Mesothelial cell of epicardium (in vitro differentiated cells): ENCODE measurements around the gene HNRNPU. TPM values are rescaled to one million over a fixed set of nuclear protein-coding genes. Genes with fewer than 3 reads are reported as not detected.
A peak's percentile ranks its signal among the peaks of the same experiment; 100 is the strongest.

Experiments
- DNase-seq, 2 experiments: peaks; one replicate each; pipeline ENCODE4 v3.0.0; 2021; ENCODE audit warnings: low spot score in 2 of 2; ENCODE audit not compliant: unreplicated experiment in 2 of 2
- H3K27ac Mint-ChIP-seq: 2 replicates; pipeline ENCODE4 v1.8.0; 2021; ENCODE audit warnings: mixed read lengths
- H3K27me3 Mint-ChIP-seq: 2 replicates; pipeline ENCODE4 v1.8.0; 2021; ENCODE audit warnings: low read depth, mixed read lengths
- H3K36me3 Mint-ChIP-seq: 2 replicates; pipeline ENCODE4 v1.8.0; 2021; ENCODE audit warnings: mixed read lengths
- H3K4me1 Mint-ChIP-seq: 2 replicates; pipeline ENCODE4 v1.8.0; 2021; ENCODE audit warnings: mixed read lengths
- H3K4me3 Mint-ChIP-seq: 2 replicates; pipeline ENCODE4 v1.8.0; 2021; ENCODE audit warnings: mild to moderate bottlenecking, moderate library complexity, mixed read lengths
- H3K9me3 Mint-ChIP-seq: 2 replicates; pipeline ENCODE4 v1.8.0; 2021; ENCODE audit warnings: mixed read lengths
- CTCF ChIP-seq: fragments of 200-600 bp; sonication (generic); IDR thresholded peaks from one replicate; pipeline ENCODE4 v1.5.0; 2021; ENCODE audit warnings: antibody characterized with exemption; ENCODE audit not compliant: unreplicated experiment
- total RNA-seq: library from RNA; stranded (reverse); gene quantifications from 3 replicates; pipeline ENCODE4 v1.2.1, GENCODE V29; 2021

Gene HNRNPU
- total RNA-seq, 1 donor from 2014 or later, result 424 TPM

GRCh38 chr1:244843148-244843978, 21.0 kb downstream of the HNRNPU start:
- no peak for DNase-seq
- H3K36me3 Mint-ChIP-seq, result peaks cover 37% of the 10 kb centered on the region
- peaks cover 8% of the 10 kb centered on the region for H3K4me1 Mint-ChIP-seq
- H3K4me3 Mint-ChIP-seq, result no peak overlapping the region
- H3K27me3 Mint-ChIP-seq, result no peaks in the 10 kb centered on the region
- TF ChIP-seq CTCF, result no peak
- no peak overlapping the region for H3K27ac Mint-ChIP-seq
- no peaks in the 10 kb centered on the region for H3K9me3 Mint-ChIP-seq

- peaks cover 30% of the 10 kb centered on the region for H3K36me3 Mint-ChIP-seq
- DNase-seq, result no peak
- peaks cover 26% of the 10 kb centered on the region for H3K4me1 Mint-ChIP-seq
- H3K9me3 Mint-ChIP-seq, result no peaks in the 10 kb centered on the region
- H3K27me3 Mint-ChIP-seq, result no peaks in the 10 kb centered on the region
- TF ChIP-seq CTCF, result no peak
- H3K27ac Mint-ChIP-seq, result peak overlapping the region; percentile 48
- H3K4me3 Mint-ChIP-seq, result no peak overlapping the region
Measured at GRCh38 chr1:244841273-244841927, 22.9 kb downstream of the HNRNPU start.

- H3K27me3 Mint-ChIP-seq, result no peaks in the 10 kb centered on the region
- no peaks in the 10 kb centered on the region for H3K9me3 Mint-ChIP-seq
- H3K4me3 Mint-ChIP-seq, result no peak overlapping the region
- no peak for TF ChIP-seq CTCF
- H3K4me1 Mint-ChIP-seq, result peaks cover 28% of the 10 kb centered on the region
- peaks cover 24% of the 10 kb centered on the region for H3K36me3 Mint-ChIP-seq
- peak overlapping the region; percentile 81 for H3K27ac Mint-ChIP-seq
- no peak for DNase-seq
Measured at GRCh38 chr1:244840219-244840794, 24.0 kb downstream of the HNRNPU start.

GRCh38 chr1:244839656-244840055, 24.7 kb downstream of the HNRNPU start:
- TF ChIP-seq CTCF, result no peak
- Mint-ChIP-seq H3K9me3 (no peaks in the 10 kb centered on the region), H3K4me1 (peaks cover 28% of the 10 kb centered on the region), H3K27ac (peak overlapping the region; percentile 25), H3K36me3 (peaks cover 21% of the 10 kb centered on the region), H3K4me3 (no peak overlapping the region), H3K27me3 (no peaks in the 10 kb centered on the region)
- no peak for DNase-seq

- no peaks in the 10 kb centered on the region for H3K27me3 Mint-ChIP-seq
- H3K36me3 Mint-ChIP-seq, result peaks cover 16% of the 10 kb centered on the region
- H3K4me1 Mint-ChIP-seq, result peaks cover 35% of the 10 kb centered on the region
- peak overlapping the region; percentile 96 for H3K27ac Mint-ChIP-seq
- no peaks in the 10 kb centered on the region for H3K9me3 Mint-ChIP-seq
- DNase-seq, result no peak
- no peak for TF ChIP-seq CTCF
- peak overlapping the region; percentile 38 for H3K4me3 Mint-ChIP-seq
Measured at GRCh38 chr1:244837597-244838258, 26.6 kb downstream of the HNRNPU start.
